Glutamatergic neuron (in vitro differentiated cells): ENCODE data around the gene ZDHHC8. TPM values are rescaled to one million over a fixed set of nuclear protein-coding genes. Genes with fewer than 3 reads are reported as not detected.

ENCODE experiments used
- DNase-seq: peaks from one replicate; pipeline ENCODE4 v3.0.0; 2022
- H3K27ac Mint-ChIP-seq: one replicate; pipeline ENCODE4 v1.8.0; 2020; ENCODE audit warnings: mild to moderate bottlenecking, mixed read lengths, inconsistent platforms; ENCODE audit not compliant: unreplicated experiment
- H3K27me3 Mint-ChIP-seq: one replicate; pipeline ENCODE4 v1.8.0; 2020; ENCODE audit warnings: mild to moderate bottlenecking, moderate library complexity, mixed read lengths, inconsistent platforms; ENCODE audit not compliant: unreplicated experiment
- H3K36me3 Mint-ChIP-seq: one replicate; pipeline ENCODE4 v1.8.0; 2020; ENCODE audit warnings: mild to moderate bottlenecking, mixed read lengths, inconsistent platforms; ENCODE audit not compliant: unreplicated experiment
- H3K4me1 Mint-ChIP-seq: one replicate; pipeline ENCODE4 v1.8.0; 2020; ENCODE audit warnings: mild to moderate bottlenecking, low read depth, mixed read lengths, inconsistent platforms; ENCODE audit not compliant: unreplicated experiment
- H3K4me3 Mint-ChIP-seq: one replicate; pipeline ENCODE4 v1.8.0; 2020; ENCODE audit warnings: mild to moderate bottlenecking, mixed read lengths, inconsistent platforms; ENCODE audit not compliant: unreplicated experiment
- H3K9me3 Mint-ChIP-seq: one replicate; pipeline ENCODE4 v1.8.0; 2020; ENCODE audit warnings: mild to moderate bottlenecking, moderate library complexity, mixed read lengths, inconsistent platforms; ENCODE audit not compliant: unreplicated experiment
- total RNA-seq: library from RNA; stranded (reverse); fragmentation: NEBNext Ultra II Directional; extraction: Animal tissue kit (Norgen Biotek cat#: 25700); gene quantifications from one replicate; pipeline ENCODE4 v1.2.1, GENCODE V29; 2021; ENCODE audit not compliant: unreplicated experiment
- TF ChIP-seq, protein P1 (sequence below): fragments of 200-600 bp; sonication (generic); IDR thresholded peaks from one replicate; pipeline ENCODE4 v1.5.0; 2021; ENCODE audit not compliant: partially characterized antibody, unreplicated experiment

ZDHHC8 gene
- total RNA-seq, 1 donor from 2014 or later, result 119 TPM

GRCh38 chr22:20092477-20092854 lies 39.1 kb upstream of the ZDHHC8 start:
- H3K4me3 Mint-ChIP-seq, result no peak overlapping the region
- peaks cover 1% of the 10 kb centered on the region for H3K27me3 Mint-ChIP-seq
- peaks cover 4% of the 10 kb centered on the region for H3K9me3 Mint-ChIP-seq
- no peak for DNase-seq
- no peak overlapping the region for H3K27ac Mint-ChIP-seq
- H3K36me3 Mint-ChIP-seq, result peaks cover 12% of the 10 kb centered on the region
- TF ChIP-seq, protein P1, sequence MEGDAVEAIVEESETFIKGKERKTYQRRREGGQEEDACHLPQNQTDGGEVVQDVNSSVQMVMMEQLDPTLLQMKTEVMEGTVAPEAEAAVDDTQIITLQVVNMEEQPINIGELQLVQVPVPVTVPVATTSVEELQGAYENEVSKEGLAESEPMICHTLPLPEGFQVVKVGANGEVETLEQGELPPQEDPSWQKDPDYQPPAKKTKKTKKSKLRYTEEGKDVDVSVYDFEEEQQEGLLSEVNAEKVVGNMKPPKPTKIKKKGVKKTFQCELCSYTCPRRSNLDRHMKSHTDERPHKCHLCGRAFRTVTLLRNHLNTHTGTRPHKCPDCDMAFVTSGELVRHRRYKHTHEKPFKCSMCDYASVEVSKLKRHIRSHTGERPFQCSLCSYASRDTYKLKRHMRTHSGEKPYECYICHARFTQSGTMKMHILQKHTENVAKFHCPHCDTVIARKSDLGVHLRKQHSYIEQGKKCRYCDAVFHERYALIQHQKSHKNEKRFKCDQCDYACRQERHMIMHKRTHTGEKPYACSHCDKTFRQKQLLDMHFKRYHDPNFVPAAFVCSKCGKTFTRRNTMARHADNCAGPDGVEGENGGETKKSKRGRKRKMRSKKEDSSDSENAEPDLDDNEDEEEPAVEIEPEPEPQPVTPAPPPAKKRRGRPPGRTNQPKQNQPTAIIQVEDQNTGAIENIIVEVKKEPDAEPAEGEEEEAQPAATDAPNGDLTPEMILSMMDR, result no peak
- H3K4me1 Mint-ChIP-seq, result no peaks in the 10 kb centered on the region

DNA sequence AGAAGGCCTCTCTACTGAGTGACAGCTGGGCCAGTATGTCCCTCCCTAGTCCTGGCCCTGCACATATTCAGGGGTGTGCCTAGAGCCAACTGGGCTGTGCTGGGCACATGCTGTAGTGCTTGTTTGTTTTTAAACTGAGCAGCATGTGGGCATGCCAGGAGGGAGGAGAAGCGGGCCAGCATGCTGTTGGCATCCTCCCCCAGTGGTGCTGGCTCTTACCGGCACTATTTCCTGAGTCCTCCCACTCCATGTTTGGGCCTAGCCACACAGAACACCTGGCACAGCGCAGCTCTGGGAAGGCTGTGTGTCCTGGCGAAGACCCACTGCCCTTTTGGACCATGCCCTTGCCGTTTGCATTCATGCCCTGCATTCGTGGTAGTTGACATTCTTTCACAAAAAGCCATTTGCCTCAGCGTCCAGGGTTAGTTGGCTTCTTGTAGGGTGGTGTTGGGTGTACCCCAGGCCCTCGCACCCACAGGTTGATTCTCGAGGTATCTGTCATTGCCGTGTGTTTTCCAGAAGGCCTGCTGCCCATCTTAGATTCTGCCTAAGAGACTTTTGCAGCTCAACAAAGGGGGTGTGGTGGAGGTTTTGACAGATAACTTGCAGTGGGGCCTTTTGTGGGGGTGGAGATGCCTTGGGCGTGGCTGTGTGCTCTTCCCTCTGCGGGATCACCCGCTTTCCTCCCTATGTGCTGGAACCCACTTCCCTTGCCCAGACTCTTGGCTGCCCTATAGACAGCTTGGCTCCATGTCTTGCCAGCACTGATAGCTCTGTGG lies 38.0 kb upstream of the ZDHHC8 start:
- Mint-ChIP-seq H3K9me3 (peaks cover 4% of the 10 kb centered on the region), H3K27me3 (peaks cover 1% of the 10 kb centered on the region), H3K36me3 (peaks cover 13% of the 10 kb centered on the region), H3K27ac (no peak overlapping the region), H3K4me3 (no peak overlapping the region), H3K4me1 (no peaks in the 10 kb centered on the region)
- TF ChIP-seq, protein P1, result no peak
- no peak for DNase-seq

- H3K27ac Mint-ChIP-seq, result no peak overlapping the region
- H3K4me3 Mint-ChIP-seq, result no peak overlapping the region
- peaks cover 8% of the 10 kb centered on the region for H3K9me3 Mint-ChIP-seq
- no peak for DNase-seq
- H3K4me1 Mint-ChIP-seq, result no peaks in the 10 kb centered on the region
- TF ChIP-seq, protein P1, result no peak
- H3K36me3 Mint-ChIP-seq, result peaks cover 13% of the 10 kb centered on the region
- H3K27me3 Mint-ChIP-seq, result peaks cover 1% of the 10 kb centered on the region
Measured at GRCh38 chr22:20094197-20094807, 37.3 kb upstream of the ZDHHC8 start.

DNA sequence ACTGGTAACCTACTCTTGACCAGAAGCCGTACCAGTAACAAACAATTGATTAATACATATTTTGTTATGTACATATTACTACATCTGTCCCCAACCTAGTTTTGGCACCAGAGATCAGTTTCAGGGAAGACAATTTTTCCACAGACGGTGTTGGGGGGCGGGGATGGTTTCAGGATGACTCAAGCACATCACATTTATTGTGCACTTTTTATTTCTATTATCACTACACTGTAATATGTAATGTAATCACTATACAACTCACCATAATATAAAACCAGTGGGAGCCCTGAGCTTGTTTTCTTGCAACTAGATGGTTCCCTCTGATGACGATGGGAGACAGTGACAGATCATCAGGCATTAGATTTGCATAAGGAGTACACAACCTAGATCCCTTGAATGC lies 36.1 kb upstream of the ZDHHC8 start:
- H3K4me3 Mint-ChIP-seq, result no peak overlapping the region
- TF ChIP-seq, protein P1, result no peak
- peaks cover 13% of the 10 kb centered on the region for H3K36me3 Mint-ChIP-seq
- peaks cover 1% of the 10 kb centered on the region for H3K27me3 Mint-ChIP-seq
- no peak overlapping the region for H3K27ac Mint-ChIP-seq
- no peaks in the 10 kb centered on the region for H3K4me1 Mint-ChIP-seq
- no peak for DNase-seq
- peaks cover 8% of the 10 kb centered on the region for H3K9me3 Mint-ChIP-seq
